ENCODE results near the gene TCF3. TPM values are rescaled to one million over a fixed set of nuclear protein-coding genes. Genes with fewer than 3 reads are reported as not detected.

Gene TCF3
- 10 to 100 TPM; 13.2 to 38.0 (median 22.3) TPM for total RNA-seq
- polyA plus RNA-seq, result 10 to 100 TPM; 13.4 to 40.2 TPM
- long read RNA-seq, donor 1, partial matches to known transcripts, result 8 of 11 reads
- long read RNA-seq, donor 1, other reads (novel, unspliced or antisense), result 3 of 11 reads
- long read RNA-seq, donor 2, partial matches to known transcripts, result 7 of 11 reads
- long read RNA-seq, donor 2, other reads (novel, unspliced or antisense), result 4 of 11 reads
- long read RNA-seq, donor 3, full-length matches to known transcripts, result 3 of 30 reads
- long read RNA-seq, donor 3, partial matches to known transcripts, result 13 of 30 reads
- long read RNA-seq, donor 3, other reads (novel, unspliced or antisense), result 14 of 30 reads

GRCh38 chr19:1652471-1653299 is at the start of gene TCF3:
TSS of gene TCF3 (minus strand) at chr19:1652615. CDS start at chr19:1650248, 2,367 bp downstream.
- H3K4me1 ChIP-seq, result peaks cover 0 to 22% (median 12%) of the 10 kb centered on the region in 12 donors
- H3K27me3 ChIP-seq, result peaks cover 0 to 1% (median 0%) of the 10 kb centered on the region in 9 donors
- no peak for TF ChIP-seq CTCF (IDR thresholded peaks at IDR 0.05)
- TF ChIP-seq POLR2A (IDR thresholded peaks at IDR 0.05), result peak in 1 of 2 donors; percentile 56
- H3K36me3 ChIP-seq, result peaks cover 0 to 16% (median 3%) of the 10 kb centered on the region in 9 donors
- H3K4me3 ChIP-seq, result peak within 1 kb of the TSS; percentile 71 to 99 (median 88)
- intact Hi-C loops (cut with DNase I), result loop anchor here in 8 of 10 donors (1.0 to 5.0 kb wide), 5 partner anchors 45 to 162 kb away; partner anchors contain the start of genes UQCR11 (in 8 of the 8), MEX3D (in 1 of the 8), PCSK4 (in 1 of the 8) and REEP6 (in 1 of the 8)
- ATAC-seq, result peak; percentile 98 to 99 (median 99)
- DNase-seq, result peak; percentile 97 to 99 (median 98)
- H3K9me3 ChIP-seq, result no peaks in the 10 kb centered on the region
- WGBS, 4 donors, result 1% methylated on average over 34 to 107 of the region's 107 CpGs
- H3K27ac ChIP-seq, result peak within 1 kb of the TSS; percentile 99 to 100 (median 100)

- Histone ChIP-seq H3K27ac (no peak overlapping the region), H3K4me3 (no peak overlapping the region), H3K4me1 (no peaks in the 10 kb centered on the region), H3K9me3 (peaks cover 0 to 3% (median 0%) of the 10 kb centered on the region in 12 donors), H3K27me3 (peaks cover 14 to 49% (median 31%) of the 10 kb centered on the region in 9 donors), H3K36me3 (no peaks in the 10 kb centered on the region)
- intact Hi-C loops (cut with DNase I), result no loop called here
- peak in 1 of 5 donors; percentile 33 for DNase-seq
- ATAC-seq, result no peak
- TF ChIP-seq CTCF (IDR thresholded peaks at IDR 0.05), result no peak
- TF ChIP-seq POLR2A (IDR thresholded peaks at IDR 0.05), result no peak
- 23 to 44% (median 26%) methylated on average over 21 to 26 of the region's 26 CpGs for WGBS, 4 donors
Measured at GRCh38 chr19:1700733-1701663, 48.6 kb upstream of the TCF3 start.

- Histone ChIP-seq H3K9me3 (peaks cover 0 to 11% (median 2%) of the 10 kb centered on the region in 12 donors), H3K27ac (no peak overlapping the region), H3K36me3 (no peaks in the 10 kb centered on the region), H3K27me3 (peaks cover 14 to 50% (median 31%) of the 10 kb centered on the region in 9 donors), H3K4me1 (no peaks in the 10 kb centered on the region), H3K4me3 (no peak overlapping the region)
- intact Hi-C loops (cut with DNase I), result no loop called here
- no peak for ATAC-seq
- no peak for TF ChIP-seq CTCF (IDR thresholded peaks at IDR 0.05)
- no peak for TF ChIP-seq POLR2A (IDR thresholded peaks at IDR 0.05)
- 32 to 51% (median 47%) methylated on average over 23 to 31 of the region's 31 CpGs for WGBS, 4 donors
- DNase-seq, result peak in 1 of 5 donors; percentile 60
Measured at GRCh38 chr19:1699998-1700732, 47.8 kb upstream of the TCF3 start.
